ENCODE data around the gene ST6GALNAC6.

DNA sequence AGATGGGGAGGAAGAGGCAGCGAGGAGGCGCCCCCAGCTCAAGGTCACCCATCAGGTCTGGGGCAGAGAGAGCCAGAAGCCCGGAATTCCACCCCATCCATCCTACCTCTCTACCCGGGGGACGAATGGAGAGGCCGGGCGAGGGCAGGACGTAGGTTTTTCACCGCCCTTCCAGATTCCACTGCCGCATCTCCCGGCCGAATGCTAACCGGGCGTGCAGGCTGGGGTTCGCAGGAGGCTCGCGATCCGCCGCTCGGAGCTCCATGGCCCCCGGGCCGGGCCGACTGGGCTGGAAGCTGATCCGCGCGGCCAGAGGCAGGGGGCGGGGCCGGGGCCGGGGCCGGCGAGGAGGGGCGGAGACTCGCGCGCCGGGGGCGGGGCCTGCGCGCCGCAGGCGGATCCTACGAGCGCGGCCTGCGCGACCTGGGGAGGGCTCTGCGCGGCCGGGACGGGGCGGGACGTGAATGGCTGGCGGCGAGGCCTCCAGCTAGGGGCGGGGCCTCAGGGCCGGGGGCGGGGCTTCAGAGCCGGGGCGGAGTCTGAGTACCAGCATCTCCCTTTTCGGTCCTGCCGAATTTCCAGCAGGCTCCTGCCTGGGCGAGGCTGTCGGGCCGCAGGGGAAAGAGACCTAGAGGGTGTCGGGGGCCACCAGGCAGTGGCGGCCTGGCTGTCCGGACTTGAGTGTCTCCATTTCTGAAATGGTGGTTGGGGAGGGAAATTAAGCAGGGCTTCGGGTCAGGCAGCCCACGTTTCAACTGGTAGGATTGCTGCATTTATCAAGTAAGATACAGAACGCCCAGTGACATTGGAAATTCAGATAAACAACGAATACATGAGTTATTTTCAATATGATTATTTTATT, 17.5 kb upstream of the ST6GALNAC6 start, which contains the start of gene ST6GALNAC4:
- TF ChIP-seq RAD21 (IDR thresholded peaks at IDR 0.05; ENCODE audit: insufficient read depth, low read depth, low read length) (no peak), NFIC (IDR thresholded peaks at IDR 0.05; ENCODE audit: low read depth, low read length) (no peak), EZH2 (IDR thresholded peaks at IDR 0.05; ENCODE audit: borderline replicate concordance, control insufficient read depth, low read depth, low read length) (no peak), SMC3 (IDR thresholded peaks at IDR 0.05; ENCODE audit: borderline replicate concordance, low read length) (no peak), POU2F2 (IDR thresholded peaks at IDR 0.05; ENCODE audit: borderline replicate concordance, low read depth, low read length) (0 out of 3 replicates have a peak, but pooled peaks have one; percentile 47), CHD2 (IDR thresholded peaks at IDR 0.05; ENCODE audit: borderline replicate concordance, low read depth, low read length) (no peak), POLR2A (IDR thresholded peaks at IDR 0.05; ENCODE audit: low read depth, low read length) (peak; percentile 86), ETV6 (conservative IDR thresholded peaks at IDR 0.05 in 1 of 2, IDR thresholded peaks at IDR 0.05 in 1 of 2; ENCODE audit: borderline replicate concordance in 1 of 2, low read depth in 1 of 2) (no peak)
- TF ChIP-seq, protein P1, sequence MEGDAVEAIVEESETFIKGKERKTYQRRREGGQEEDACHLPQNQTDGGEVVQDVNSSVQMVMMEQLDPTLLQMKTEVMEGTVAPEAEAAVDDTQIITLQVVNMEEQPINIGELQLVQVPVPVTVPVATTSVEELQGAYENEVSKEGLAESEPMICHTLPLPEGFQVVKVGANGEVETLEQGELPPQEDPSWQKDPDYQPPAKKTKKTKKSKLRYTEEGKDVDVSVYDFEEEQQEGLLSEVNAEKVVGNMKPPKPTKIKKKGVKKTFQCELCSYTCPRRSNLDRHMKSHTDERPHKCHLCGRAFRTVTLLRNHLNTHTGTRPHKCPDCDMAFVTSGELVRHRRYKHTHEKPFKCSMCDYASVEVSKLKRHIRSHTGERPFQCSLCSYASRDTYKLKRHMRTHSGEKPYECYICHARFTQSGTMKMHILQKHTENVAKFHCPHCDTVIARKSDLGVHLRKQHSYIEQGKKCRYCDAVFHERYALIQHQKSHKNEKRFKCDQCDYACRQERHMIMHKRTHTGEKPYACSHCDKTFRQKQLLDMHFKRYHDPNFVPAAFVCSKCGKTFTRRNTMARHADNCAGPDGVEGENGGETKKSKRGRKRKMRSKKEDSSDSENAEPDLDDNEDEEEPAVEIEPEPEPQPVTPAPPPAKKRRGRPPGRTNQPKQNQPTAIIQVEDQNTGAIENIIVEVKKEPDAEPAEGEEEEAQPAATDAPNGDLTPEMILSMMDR (IDR thresholded peaks at IDR 0.05 in 2 of 3, conservative IDR thresholded peaks at IDR 0.05 in 1 of 3; ENCODE audit: control insufficient read depth in 2 of 3, extremely low read depth in 1 of 3, insufficient read depth in 1 of 3, low read depth in 3 of 3, low read length in 3 of 3) = no peak
- TF ChIP-seq, protein P2, sequence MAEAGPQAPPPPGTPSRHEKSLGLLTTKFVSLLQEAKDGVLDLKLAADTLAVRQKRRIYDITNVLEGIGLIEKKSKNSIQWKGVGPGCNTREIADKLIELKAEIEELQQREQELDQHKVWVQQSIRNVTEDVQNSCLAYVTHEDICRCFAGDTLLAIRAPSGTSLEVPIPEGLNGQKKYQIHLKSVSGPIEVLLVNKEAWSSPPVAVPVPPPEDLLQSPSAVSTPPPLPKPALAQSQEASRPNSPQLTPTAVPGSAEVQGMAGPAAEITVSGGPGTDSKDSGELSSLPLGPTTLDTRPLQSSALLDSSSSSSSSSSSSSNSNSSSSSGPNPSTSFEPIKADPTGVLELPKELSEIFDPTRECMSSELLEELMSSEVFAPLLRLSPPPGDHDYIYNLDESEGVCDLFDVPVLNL (IDR thresholded peaks at IDR 0.05; ENCODE audit: low read depth, low read length) = no peak

Measured in GM12878 (cell line).